Aorta (tissue), 5 donors: ENCODE data around the gene BDP1. TPM values are rescaled to one million over a fixed set of nuclear protein-coding genes. Genes with fewer than 3 reads are reported as not detected.
A peak's percentile ranks its signal among the peaks of the same experiment; 100 is the strongest.
"Not testable (repeated sequence)": the region's sequence is repeated elsewhere in the genome, so short reads cannot be mapped to it uniquely, and the experiment has no call there.

Experiments used
- ATAC-seq: fragments of 200-7000 bp; cut with Tn5 transposase; one replicate; pipeline ENCODE4 v1.9.1; 2022; ENCODE audit warnings: moderate library complexity; ENCODE audit not compliant: low FRiP score
- DNase-seq, 2 donors: peaks; one replicate each; pipeline ENCODE4 v3.0.0-alpha.2; 2020
- H3K27ac ChIP-seq, 2 donors: one replicate each; pipeline ENCODE4 v1.5.1; 2013; ENCODE audit warnings: low read length in 2 of 2, mild to moderate bottlenecking in 2 of 2, moderate library complexity in 2 of 2, control low read depth in 1 of 2, inconsistent platforms in 1 of 2, low read depth in 1 of 2
- H3K27me3 ChIP-seq, 2 donors: one replicate each; pipeline ENCODE4 v1.6.1; 2013; ENCODE audit warnings: control low read depth in 1 of 2, low read length in 1 of 2, mild to moderate bottlenecking in 1 of 2, moderate library complexity in 1 of 2; ENCODE audit not compliant: insufficient read depth in 2 of 2, control insufficient read depth in 1 of 2
- H3K36me3 ChIP-seq, 2 donors: one replicate each; pipeline ENCODE4 v1.6.1; 2013; ENCODE audit warnings: control low read depth in 1 of 2, low read length in 1 of 2, mild to moderate bottlenecking in 1 of 2; ENCODE audit not compliant: insufficient read depth in 2 of 2, control insufficient read depth in 1 of 2
- H3K4me1 ChIP-seq, 2 donors: one replicate each; pipeline ENCODE4 v1.6.1; 2013; ENCODE audit warnings: low read length in 2 of 2, control low read depth in 1 of 2, mild to moderate bottlenecking in 1 of 2, moderate library complexity in 1 of 2; ENCODE audit not compliant: insufficient read depth in 2 of 2, control insufficient read depth in 1 of 2
- H3K4me3 ChIP-seq, 2 donors: one replicate each; pipeline ENCODE4 v1.5.1; 2013; ENCODE audit warnings: low read length in 2 of 2, control low read depth in 1 of 2, mild to moderate bottlenecking in 1 of 2
- H3K9me3 ChIP-seq: one replicate; pipeline ENCODE4 v1.6.1; 2013; ENCODE audit warnings: mild to moderate bottlenecking, low read length; ENCODE audit not compliant: control insufficient read depth
- WGBS, 2 donors: extraction: QIAGEN DNeasy Blood & Tissue Kit; methylation state at CpG; one replicate each; pipeline ENCODE4 v1.1.7; 2013; 5-methylcytosine and 5-hydroxymethylcytosine counted together
- intact Hi-C, 2 donors: fragments of 100-400 bp; cut with DNase I; formaldehyde crosslinking; loops; one replicate each; pipeline versions ENCODE4 v1.14.2 to v1.15.0; 2022
- polyA plus RNA-seq, 2 donors: library from polyadenylated mRNA; stranded (reverse); fragments of 200-250 nt; gene quantifications; one replicate each; pipeline ENCODE4 v1.2.3, GENCODE V29; 2013
- total RNA-seq, 2 donors: library from RNA; stranded (reverse); fragmentation: NEBNext Ultra II Directional; extraction: Animal tissue kit (Norgen Biotek cat#: 25700); gene quantifications; one replicate each; pipeline ENCODE4 v1.2.1, GENCODE V29; 2021
- donor health status: healthy with polysubstance abuse.
- donor health status: Bipolar disorder and iron deficiency.
- donor health status: DM: no; HTN: no; CAD: no.
- donor health status: DM: no; HTN: no; CAD: no.
- donor health status: DM: yes; HTN: yes; CAD: no.

The BDP1 gene
- total and polyA plus RNA-seq, 4 donors: 7.0 to 32.2 (median 20.2) TPM

DNA sequence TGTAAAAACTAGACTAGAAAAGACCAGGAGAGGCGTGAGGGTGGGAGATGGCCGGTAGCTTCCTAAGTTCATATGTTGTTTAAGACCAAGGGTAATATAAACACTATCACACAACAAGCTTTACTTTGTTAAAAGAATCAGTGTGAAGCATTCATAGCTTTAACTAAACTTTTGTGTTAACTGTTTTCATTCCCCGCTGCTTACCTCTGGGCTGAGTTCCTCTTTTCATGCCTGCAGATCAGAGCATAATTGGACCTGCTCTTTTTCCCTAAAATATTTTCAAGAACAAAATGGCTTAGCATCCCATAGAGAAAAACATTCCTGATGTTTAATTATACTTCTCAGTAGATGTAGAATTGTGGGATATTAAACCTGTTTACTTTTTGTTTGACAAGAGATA is 23.0 kb upstream of the BDP1 start:
- H3K9me3 ChIP-seq, H3K27me3 ChIP-seq, ATAC-seq, DNase-seq, H3K4me3 ChIP-seq, H3K36me3 ChIP-seq, H3K27ac ChIP-seq, H3K4me1 ChIP-seq, intact Hi-C loops: not testable (repeated sequence)
- 72 to 75% methylated on average over 3 of the region's 3 CpGs for WGBS, 2 donors

DNA sequence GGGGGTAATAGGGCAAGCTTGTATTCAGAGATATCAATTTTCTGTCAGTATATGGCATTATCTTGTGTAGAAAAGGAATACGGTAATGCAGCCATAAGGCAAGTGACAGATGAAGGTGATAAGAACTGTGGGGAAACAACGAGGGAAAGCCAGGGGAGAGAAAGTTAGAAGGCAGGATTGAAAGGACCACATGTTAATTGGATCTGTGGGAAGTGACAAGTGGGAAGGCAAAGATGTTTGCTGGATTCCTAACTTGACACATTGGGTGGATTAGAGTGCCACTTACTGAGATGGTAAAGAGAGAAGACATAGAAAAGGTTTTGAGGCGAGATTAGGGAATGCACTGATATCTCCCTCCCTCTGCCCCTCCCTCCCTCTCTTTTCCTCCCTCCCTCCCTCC is 20.6 kb upstream of the BDP1 start:
- H3K36me3 ChIP-seq, ATAC-seq, H3K4me1 ChIP-seq, H3K27ac ChIP-seq, H3K27me3 ChIP-seq, H3K4me3 ChIP-seq, intact Hi-C loops, H3K9me3 ChIP-seq, DNase-seq: not testable (repeated sequence)
- 33 to 38% methylated on average over 3 of the region's 3 CpGs for WGBS, 2 donors

DNA sequence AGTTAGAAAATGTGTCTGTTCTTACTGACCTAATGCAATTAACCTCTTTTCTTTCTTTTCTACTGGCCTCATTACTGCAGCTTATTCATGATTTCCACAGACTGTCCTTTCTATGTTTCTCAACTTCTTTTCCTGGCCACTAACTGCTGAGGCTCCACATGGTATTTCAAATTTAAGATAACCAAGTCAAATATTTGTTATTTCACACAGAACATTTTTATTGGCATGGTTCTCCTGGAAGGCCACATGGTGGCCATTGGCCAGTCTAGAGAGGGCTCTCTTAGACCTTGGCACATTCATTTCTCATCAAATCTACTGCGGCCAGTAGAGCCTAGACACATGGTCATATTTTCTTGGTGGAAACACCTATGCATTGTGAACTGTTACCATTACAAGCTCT is 13.9 kb upstream of the BDP1 start:
- DNase-seq, H3K4me3 ChIP-seq, H3K27me3 ChIP-seq, ATAC-seq, intact Hi-C loops, H3K9me3 ChIP-seq, H3K4me1 ChIP-seq, H3K27ac ChIP-seq, H3K36me3 ChIP-seq: not testable (repeated sequence)
- WGBS, 2 donors: 4 to 17% methylated on average over 1 of the region's 1 CpG

DNA sequence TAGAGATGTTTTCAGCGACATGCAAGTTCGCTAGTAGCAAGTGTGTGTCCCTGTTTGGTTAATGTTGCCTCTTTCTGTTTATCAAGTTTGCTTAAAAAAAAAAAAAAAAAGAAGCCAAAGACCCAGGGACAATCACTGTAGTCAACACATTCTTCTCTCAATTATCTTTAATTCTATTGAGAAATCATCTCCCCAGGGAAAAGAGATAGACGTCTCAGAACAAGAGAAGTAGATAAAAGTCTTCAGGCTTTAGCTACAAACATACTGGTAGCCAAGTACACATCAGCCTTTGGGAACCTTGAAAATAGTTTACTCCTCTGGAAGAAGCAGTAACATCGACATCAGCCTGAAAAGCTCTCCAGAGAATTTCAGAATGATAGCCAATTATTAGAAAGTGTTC is 11.6 kb upstream of the BDP1 start:
- H3K9me3 ChIP-seq, DNase-seq, ATAC-seq, intact Hi-C loops, H3K36me3 ChIP-seq, H3K27me3 ChIP-seq, H3K4me1 ChIP-seq, H3K27ac ChIP-seq, H3K4me3 ChIP-seq: not testable (repeated sequence)
- WGBS, 2 donors: 66 to 71% methylated on average over 4 of the region's 4 CpGs

DNA sequence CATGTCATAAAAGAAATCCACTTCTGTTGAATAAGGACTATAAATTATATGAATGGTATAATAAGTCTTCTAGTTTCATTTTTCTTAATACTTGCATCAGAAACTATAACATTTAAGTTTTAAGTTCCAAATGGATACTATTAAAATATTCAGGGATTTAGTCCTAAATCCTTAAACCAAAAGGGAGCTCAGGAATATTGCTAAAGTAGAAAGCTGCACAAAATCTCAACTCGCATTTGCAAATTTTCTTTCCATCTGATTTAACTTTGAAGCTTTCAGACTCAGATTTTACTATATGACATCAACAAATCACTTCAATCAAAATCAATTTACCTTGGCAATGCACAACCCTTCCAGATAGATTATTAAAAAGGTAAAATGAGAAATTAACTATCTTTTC is 10.4 kb upstream of the BDP1 start:
- intact Hi-C loops, H3K9me3 ChIP-seq, H3K4me1 ChIP-seq, H3K27ac ChIP-seq, ATAC-seq, H3K36me3 ChIP-seq, DNase-seq, H3K27me3 ChIP-seq, H3K4me3 ChIP-seq: not testable (repeated sequence)
- 69 to 76% methylated on average over 1 of the region's 1 CpG for WGBS, 2 donors

DNA sequence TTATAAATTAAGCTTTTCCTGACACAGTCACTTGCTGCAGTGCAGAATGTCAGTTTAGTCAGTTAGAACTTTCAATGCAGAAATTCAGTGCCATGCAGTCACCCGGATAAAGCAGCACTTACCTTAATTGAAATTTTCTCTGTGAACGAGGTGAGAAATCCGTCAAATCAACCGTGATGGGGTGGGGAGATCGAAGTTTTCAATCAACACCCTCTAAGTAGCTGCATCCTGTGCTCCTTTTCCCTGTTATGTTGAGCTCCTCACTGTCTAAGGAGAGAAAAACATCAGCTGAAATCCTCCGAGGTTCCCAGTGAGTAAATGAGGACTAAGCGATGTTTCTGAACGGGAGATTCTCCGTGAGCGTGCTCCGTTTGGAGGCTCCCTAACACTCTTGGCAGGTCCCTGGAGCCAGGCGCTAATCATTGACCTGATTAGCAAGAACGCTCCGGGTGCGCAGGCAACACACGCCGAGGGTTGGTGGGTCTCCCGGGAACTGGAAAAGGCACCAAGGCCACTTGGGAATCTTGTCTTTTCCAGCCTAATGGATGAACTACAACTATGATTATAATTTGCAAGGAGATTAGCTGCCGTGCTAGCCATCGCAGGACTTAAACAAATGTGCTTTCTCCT is 9.8 kb upstream of the BDP1 start:
- H3K9me3 ChIP-seq, DNase-seq, H3K4me3 ChIP-seq, H3K36me3 ChIP-seq, intact Hi-C loops, H3K27me3 ChIP-seq, H3K27ac ChIP-seq, H3K4me1 ChIP-seq: not testable (repeated sequence)
- 4 to 9% methylated on average over 17 to 18 of the region's 20 CpGs for WGBS, 2 donors
- ATAC-seq: peak; percentile 38

DNA sequence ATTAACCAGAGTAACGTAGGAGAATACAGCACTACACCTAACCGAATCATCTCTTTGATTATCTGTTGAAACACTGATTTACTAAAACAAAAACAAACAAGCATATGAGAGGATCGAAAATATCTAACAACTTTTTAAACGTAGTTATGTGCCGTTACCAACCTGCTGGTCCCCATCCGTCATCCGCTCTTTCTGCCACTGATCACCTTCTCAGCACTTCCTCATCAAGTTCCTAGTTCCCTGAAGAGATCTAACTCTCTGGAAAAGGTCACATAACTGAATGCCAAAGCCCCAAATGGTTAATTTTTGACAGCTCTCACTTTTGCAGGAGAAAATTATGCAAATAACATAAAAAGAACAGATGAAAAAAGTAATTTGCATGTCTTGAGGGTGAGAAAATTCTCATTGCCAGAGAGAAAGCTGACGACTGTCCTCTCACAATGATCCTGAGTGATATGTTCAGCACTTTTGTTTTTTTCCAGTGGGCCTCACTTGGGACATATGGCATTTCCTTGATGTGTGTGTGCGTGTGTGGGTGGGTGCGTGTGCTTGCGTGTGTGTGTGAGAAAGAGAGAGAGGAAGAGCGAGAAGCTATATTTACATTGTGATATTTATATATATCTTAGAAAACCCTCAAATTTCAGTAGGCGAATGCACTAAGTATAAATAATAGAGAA is 8.8 kb upstream of the BDP1 start:
- H3K4me3 ChIP-seq, intact Hi-C loops, H3K27me3 ChIP-seq, H3K9me3 ChIP-seq, DNase-seq, ATAC-seq, H3K36me3 ChIP-seq, H3K27ac ChIP-seq, H3K4me1 ChIP-seq: not testable (repeated sequence)
- WGBS, 2 donors: 49 to 63% methylated on average over 12 of the region's 13 CpGs

DNA sequence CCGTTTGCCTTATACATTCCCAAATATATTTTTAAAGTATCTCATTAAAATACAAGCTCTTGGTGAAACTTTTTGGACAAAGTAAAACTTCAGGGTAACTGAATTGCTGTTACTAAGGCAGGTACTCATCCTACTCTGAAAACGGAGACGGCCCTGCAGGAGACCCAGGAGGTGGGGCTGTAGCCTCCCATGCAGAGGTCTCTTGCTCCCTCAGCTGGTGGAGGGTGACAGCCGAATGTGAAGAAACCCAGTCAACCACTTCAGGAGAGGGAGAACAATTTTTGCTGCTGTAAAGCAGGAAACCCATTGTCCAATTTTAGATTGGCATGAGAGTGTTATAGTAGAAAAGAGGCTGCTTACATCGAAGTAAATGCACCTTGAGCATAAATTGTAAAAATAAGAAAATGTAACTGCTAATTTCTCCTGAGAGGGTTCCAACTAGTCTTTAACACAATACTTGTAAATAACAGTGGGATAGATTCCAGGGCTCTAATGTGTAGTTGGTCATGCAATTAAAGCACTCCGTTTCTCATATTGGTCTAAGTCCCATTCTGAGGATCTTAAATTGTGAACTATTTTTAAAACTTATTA is 8.1 kb upstream of the BDP1 start:
- H3K36me3 ChIP-seq, ATAC-seq, H3K27ac ChIP-seq, H3K9me3 ChIP-seq, H3K4me1 ChIP-seq, DNase-seq, H3K27me3 ChIP-seq, intact Hi-C loops, H3K4me3 ChIP-seq: not testable (repeated sequence)
- WGBS, 2 donors: 4 to 9% methylated on average over 5 of the region's 6 CpGs

DNA sequence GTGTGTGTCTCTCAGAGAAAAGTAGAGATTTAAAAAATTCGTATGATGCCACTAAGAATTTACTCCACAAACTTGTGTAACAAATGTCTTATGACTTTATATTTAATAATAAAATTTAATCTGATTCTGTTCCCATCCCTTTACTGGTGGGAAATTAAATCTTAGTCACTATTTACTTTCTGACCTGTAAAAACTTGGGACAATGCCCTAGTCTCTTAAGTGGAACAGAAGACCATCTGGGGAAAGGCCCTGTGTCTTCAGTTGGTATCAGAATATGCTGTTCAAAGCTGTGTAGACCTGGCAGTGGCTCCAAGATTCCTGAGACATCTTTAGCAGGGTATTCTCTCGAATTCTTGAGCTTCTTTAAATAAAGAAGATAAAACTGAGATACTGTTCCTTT is 2.6 kb upstream of the BDP1 start:
- Histone ChIP-seq H3K27ac (no peak overlapping the region), H3K4me1 (no peaks in the 10 kb centered on the region), H3K4me3 (no peak overlapping the region), H3K9me3 (no peaks in the 10 kb centered on the region), H3K36me3 (no peaks in the 10 kb centered on the region), H3K27me3 (no peaks in the 10 kb centered on the region)
- ATAC-seq (no peak), DNase-seq (no peak)
- intact Hi-C loops: no loop called here
- WGBS, 2 donors: 40 to 47% methylated on average over 2 of the region's 2 CpGs
